ENCODE measurements around the gene TRIM56. TPM values are rescaled to one million over a fixed set of nuclear protein-coding genes. Genes with fewer than 3 reads are reported as not detected.

Gene TRIM56
- total and polyA plus RNA-seq, 2 of the 13 experiments (the other 11 are each of a cell fraction or from before 2014, with no cell fraction given) = 3.2 to 7.1 TPM

- TF ChIP-seq CSRNP1 (CRISPR knock-in tag; IDR thresholded peaks at IDR 0.05) = no peak
- no peak for TF ChIP-seq ZNF3 (CRISPR knock-in tag; IDR thresholded peaks at IDR 0.05)
- no peak for TF ChIP-seq ZNF576 (CRISPR knock-in tag; IDR thresholded peaks at IDR 0.05)
- TF ChIP-seq, protein P1, sequence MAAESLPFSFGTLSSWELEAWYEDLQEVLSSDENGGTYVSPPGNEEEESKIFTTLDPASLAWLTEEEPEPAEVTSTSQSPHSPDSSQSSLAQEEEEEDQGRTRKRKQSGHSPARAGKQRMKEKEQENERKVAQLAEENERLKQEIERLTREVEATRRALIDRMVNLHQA (CRISPR knock-in tag; IDR thresholded peaks at IDR 0.05) = no peak
- TF ChIP-seq ZSCAN21 (CRISPR knock-in tag; IDR thresholded peaks at IDR 0.05; ENCODE audit: borderline replicate concordance) = no peak; the same call in 1 of the 2 replicates
- TF ChIP-seq SAP130 (CRISPR knock-in tag; IDR thresholded peaks at IDR 0.05; ENCODE audit: low read depth) = peak; percentile 83
- no peak for TF ChIP-seq ZBTB10 (CRISPR knock-in tag; IDR thresholded peaks at IDR 0.05; ENCODE audit: borderline replicate concordance)
- TF ChIP-seq PRPF4 (IDR thresholded peaks at IDR 0.05; ENCODE audit: low read depth, low read length, poor library complexity, severe bottlenecking) = no peak
- TF ChIP-seq ZNF644 (CRISPR knock-in tag; IDR thresholded peaks at IDR 0.05; ENCODE audit: low read depth) = no peak
- TF ChIP-seq, protein P2, sequence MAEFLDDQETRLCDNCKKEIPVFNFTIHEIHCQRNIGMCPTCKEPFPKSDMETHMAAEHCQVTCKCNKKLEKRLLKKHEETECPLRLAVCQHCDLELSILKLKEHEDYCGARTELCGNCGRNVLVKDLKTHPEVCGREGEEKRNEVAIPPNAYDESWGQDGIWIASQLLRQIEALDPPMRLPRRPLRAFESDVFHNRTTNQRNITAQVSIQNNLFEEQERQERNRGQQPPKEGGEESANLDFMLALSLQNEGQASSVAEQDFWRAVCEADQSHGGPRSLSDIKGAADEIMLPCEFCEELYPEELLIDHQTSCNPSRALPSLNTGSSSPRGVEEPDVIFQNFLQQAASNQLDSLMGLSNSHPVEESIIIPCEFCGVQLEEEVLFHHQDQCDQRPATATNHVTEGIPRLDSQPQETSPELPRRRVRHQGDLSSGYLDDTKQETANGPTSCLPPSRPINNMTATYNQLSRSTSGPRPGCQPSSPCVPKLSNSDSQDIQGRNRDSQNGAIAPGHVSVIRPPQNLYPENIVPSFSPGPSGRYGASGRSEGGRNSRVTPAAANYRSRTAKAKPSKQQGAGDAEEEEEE (CRISPR knock-in tag; IDR thresholded peaks at IDR 0.05; ENCODE audit: borderline replicate concordance) = no peak
- TF ChIP-seq ZNF737 (CRISPR knock-in tag; IDR thresholded peaks at IDR 0.05; ENCODE audit: borderline replicate concordance) = no peak
- no peak for TF ChIP-seq IKZF1 (IDR thresholded peaks at IDR 0.05)
- TF ChIP-seq, protein P3, sequence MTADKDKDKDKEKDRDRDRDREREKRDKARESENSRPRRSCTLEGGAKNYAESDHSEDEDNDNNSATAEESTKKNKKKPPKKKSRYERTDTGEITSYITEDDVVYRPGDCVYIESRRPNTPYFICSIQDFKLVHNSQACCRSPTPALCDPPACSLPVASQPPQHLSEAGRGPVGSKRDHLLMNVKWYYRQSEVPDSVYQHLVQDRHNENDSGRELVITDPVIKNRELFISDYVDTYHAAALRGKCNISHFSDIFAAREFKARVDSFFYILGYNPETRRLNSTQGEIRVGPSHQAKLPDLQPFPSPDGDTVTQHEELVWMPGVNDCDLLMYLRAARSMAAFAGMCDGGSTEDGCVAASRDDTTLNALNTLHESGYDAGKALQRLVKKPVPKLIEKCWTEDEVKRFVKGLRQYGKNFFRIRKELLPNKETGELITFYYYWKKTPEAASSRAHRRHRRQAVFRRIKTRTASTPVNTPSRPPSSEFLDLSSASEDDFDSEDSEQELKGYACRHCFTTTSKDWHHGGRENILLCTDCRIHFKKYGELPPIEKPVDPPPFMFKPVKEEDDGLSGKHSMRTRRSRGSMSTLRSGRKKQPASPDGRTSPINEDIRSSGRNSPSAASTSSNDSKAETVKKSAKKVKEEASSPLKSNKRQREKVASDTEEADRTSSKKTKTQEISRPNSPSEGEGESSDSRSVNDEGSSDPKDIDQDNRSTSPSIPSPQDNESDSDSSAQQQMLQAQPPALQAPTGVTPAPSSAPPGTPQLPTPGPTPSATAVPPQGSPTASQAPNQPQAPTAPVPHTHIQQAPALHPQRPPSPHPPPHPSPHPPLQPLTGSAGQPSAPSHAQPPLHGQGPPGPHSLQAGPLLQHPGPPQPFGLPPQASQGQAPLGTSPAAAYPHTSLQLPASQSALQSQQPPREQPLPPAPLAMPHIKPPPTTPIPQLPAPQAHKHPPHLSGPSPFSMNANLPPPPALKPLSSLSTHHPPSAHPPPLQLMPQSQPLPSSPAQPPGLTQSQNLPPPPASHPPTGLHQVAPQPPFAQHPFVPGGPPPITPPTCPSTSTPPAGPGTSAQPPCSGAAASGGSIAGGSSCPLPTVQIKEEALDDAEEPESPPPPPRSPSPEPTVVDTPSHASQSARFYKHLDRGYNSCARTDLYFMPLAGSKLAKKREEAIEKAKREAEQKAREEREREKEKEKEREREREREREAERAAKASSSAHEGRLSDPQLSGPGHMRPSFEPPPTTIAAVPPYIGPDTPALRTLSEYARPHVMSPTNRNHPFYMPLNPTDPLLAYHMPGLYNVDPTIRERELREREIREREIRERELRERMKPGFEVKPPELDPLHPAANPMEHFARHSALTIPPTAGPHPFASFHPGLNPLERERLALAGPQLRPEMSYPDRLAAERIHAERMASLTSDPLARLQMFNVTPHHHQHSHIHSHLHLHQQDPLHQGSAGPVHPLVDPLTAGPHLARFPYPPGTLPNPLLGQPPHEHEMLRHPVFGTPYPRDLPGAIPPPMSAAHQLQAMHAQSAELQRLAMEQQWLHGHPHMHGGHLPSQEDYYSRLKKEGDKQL (CRISPR knock-in tag; IDR thresholded peaks at IDR 0.05; ENCODE audit: low read depth) = 0 out of 2 replicates have a peak, but pooled peaks have one; percentile 21
- no peak for TF ChIP-seq EED (CRISPR knock-in tag; IDR thresholded peaks at IDR 0.05)
- TF ChIP-seq GFI1 (CRISPR knock-in tag; IDR thresholded peaks at IDR 0.05; ENCODE audit: borderline replicate concordance) = no peak
- no peak for TF ChIP-seq ZNF598 (CRISPR knock-in tag; IDR thresholded peaks at IDR 0.05; ENCODE audit: borderline replicate concordance)
- TF ChIP-seq KLF6 (CRISPR knock-in tag; IDR thresholded peaks at IDR 0.05) = no peak
- no peak for TF ChIP-seq ZNF468 (CRISPR knock-in tag; IDR thresholded peaks at IDR 0.05)
These were observed 23.1 kb downstream of the TRIM56 start (continued) for GRCh38 chr7:101108330-101108857.
